Measurements from ENCODE around the gene AFF2.

The AFF2 gene

GRCh38 chrX:148813422-148813821, 313.0 kb downstream of the AFF2 start:
- H3K27ac ChIP-seq, result no peak overlapping the region
- no peaks in the 10 kb centered on the region for H3K36me3 ChIP-seq (ENCODE audit: control insufficient read depth, insufficient read depth, low read length)
- H3K9me3 ChIP-seq (ENCODE audit: control insufficient read depth, low read length), result no peaks in the 10 kb centered on the region
- no peaks in the 10 kb centered on the region for H3K79me2 ChIP-seq
- no peak overlapping the region for H2AFZ ChIP-seq
- no peaks in the 10 kb centered on the region for H3K4me1 ChIP-seq
- no peak overlapping the region for H3K4me3 ChIP-seq (ENCODE audit: low read depth, low read length)
- H3K9ac ChIP-seq, result no peak overlapping the region
- no peak for TF ChIP-seq CTCF (IDR thresholded peaks at IDR 0.05)
- H3K27me3 ChIP-seq (ENCODE audit: control insufficient read depth, insufficient read depth, low read length), result no peaks in the 10 kb centered on the region
- no peak overlapping the region for H3K4me2 ChIP-seq (ENCODE audit: low read length)

DNA sequence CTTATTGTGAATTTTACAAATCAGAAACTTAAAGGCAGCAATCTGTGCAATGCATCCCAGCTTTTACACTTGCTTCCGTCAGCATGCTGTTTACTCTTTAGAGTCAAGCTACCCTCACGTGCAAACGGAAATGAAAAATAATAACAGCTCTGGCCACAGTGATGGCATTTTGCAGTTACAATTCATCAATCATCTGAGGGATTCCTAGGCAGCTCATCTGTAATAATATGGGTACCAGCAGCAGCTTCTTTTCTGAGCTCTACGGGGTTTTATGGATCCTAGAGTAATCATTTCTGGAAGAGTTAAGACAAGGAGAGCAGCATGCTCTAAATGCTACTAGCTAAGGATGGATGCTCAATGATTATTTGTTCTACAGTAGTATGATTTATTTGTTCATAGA, 313.6 kb downstream of the AFF2 start:
- Histone ChIP-seq H2AFZ (no peak overlapping the region), H3K36me3 (ENCODE audit: control insufficient read depth, insufficient read depth, low read length) (no peaks in the 10 kb centered on the region), H3K4me1 (no peaks in the 10 kb centered on the region), H3K27me3 (ENCODE audit: control insufficient read depth, insufficient read depth, low read length) (no peaks in the 10 kb centered on the region), H3K27ac (no peak overlapping the region), H3K4me3 (ENCODE audit: low read depth, low read length) (no peak overlapping the region), H3K9me3 (ENCODE audit: control insufficient read depth, low read length) (no peaks in the 10 kb centered on the region), H3K79me2 (no peaks in the 10 kb centered on the region), H3K4me2 (ENCODE audit: low read length) (no peak overlapping the region), H3K9ac (no peak overlapping the region)
- no peak for TF ChIP-seq CTCF (IDR thresholded peaks at IDR 0.05)

DNA sequence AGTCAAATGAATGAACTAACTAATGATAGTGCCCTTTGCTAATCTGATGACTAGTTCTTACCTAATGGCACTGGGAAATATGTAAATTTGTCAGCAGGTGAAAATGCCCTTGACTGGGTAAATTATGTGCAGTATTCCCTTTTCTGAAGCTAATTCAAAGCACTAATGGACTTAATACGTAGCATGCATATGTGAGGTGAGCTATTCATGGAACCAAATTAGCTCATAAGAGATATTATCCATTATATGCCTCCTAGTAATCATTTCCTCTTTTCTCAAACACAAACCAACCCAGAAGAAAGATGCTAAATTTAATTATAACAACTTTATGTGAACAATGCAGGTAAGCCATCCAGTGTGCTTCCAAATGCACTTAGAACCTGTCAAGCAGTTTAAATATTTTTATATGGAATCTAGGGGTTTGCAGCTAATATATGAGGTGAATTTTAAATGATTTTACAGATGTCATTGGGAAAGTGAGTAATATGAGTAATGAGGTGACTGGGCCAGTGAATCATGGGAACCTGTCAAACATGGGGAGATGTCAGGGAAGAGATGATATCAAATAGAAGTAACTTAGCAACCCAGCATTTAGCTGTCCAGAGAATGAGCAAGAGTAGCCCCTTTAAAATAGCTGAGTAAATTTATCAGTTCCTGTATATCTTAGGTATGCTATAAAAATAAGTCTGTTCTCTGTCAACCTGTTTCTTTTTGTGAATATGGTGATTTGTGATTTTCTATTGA, 315.0 kb downstream of the AFF2 start:
- H3K36me3 ChIP-seq (ENCODE audit: control insufficient read depth, insufficient read depth, low read length), result no peaks in the 10 kb centered on the region
- no peak for TF ChIP-seq CTCF (IDR thresholded peaks at IDR 0.05)
- no peaks in the 10 kb centered on the region for H3K27me3 ChIP-seq (ENCODE audit: control insufficient read depth, insufficient read depth, low read length)
- H3K4me1 ChIP-seq, result no peaks in the 10 kb centered on the region
- H2AFZ ChIP-seq, result no peak overlapping the region
- no peak overlapping the region for H3K27ac ChIP-seq
- no peaks in the 10 kb centered on the region for H3K79me2 ChIP-seq
- no peaks in the 10 kb centered on the region for H3K9me3 ChIP-seq (ENCODE audit: control insufficient read depth, low read length)
- H3K4me3 ChIP-seq (ENCODE audit: low read depth, low read length), result no peak overlapping the region
- no peak overlapping the region for H3K4me2 ChIP-seq (ENCODE audit: low read length)
- H3K9ac ChIP-seq, result no peak overlapping the region

- no peak for TF ChIP-seq CTCF (IDR thresholded peaks at IDR 0.05)
- no peaks in the 10 kb centered on the region for H3K79me2 ChIP-seq
- H3K4me3 ChIP-seq (ENCODE audit: low read depth, low read length), result no peak overlapping the region
- no peaks in the 10 kb centered on the region for H3K36me3 ChIP-seq (ENCODE audit: control insufficient read depth, insufficient read depth, low read length)
- no peak overlapping the region for H3K27ac ChIP-seq
- no peak overlapping the region for H2AFZ ChIP-seq
- H3K4me1 ChIP-seq, result no peaks in the 10 kb centered on the region
- no peaks in the 10 kb centered on the region for H3K9me3 ChIP-seq (ENCODE audit: control insufficient read depth, low read length)
- no peak overlapping the region for H3K9ac ChIP-seq
- no peaks in the 10 kb centered on the region for H3K27me3 ChIP-seq (ENCODE audit: control insufficient read depth, insufficient read depth, low read length)
- H3K4me2 ChIP-seq (ENCODE audit: low read length), result no peak overlapping the region
Observed at GRCh38 chrX:148823986-148824385, 323.6 kb downstream of the AFF2 start.

GRCh38 chrX:148825696-148826095, 325.3 kb downstream of the AFF2 start:
- Histone ChIP-seq H3K27ac (no peak overlapping the region), H3K9ac (no peak overlapping the region), H3K36me3 (ENCODE audit: control insufficient read depth, insufficient read depth, low read length) (no peaks in the 10 kb centered on the region), H2AFZ (no peak overlapping the region), H3K9me3 (ENCODE audit: control insufficient read depth, low read length) (no peaks in the 10 kb centered on the region), H3K27me3 (ENCODE audit: control insufficient read depth, insufficient read depth, low read length) (no peaks in the 10 kb centered on the region), H3K79me2 (no peaks in the 10 kb centered on the region), H3K4me2 (ENCODE audit: low read length) (no peak overlapping the region), H3K4me3 (ENCODE audit: low read depth, low read length) (no peak overlapping the region), H3K4me1 (no peaks in the 10 kb centered on the region)
- no peak for TF ChIP-seq CTCF (IDR thresholded peaks at IDR 0.05)
